ENCODE results near the gene SLX4IP.

GRCh38 chr20:10489853-10490252 lies 54.7 kb downstream of the SLX4IP start:
- no peak for TF ChIP-seq CTCF (IDR thresholded peaks at IDR 0.05; ENCODE audit: low read depth, low read length)
- TF ChIP-seq POLR2A (IDR thresholded peaks at IDR 0.05; ENCODE audit: extremely low read depth, insufficient read length), result no peak
- TF ChIP-seq MAX (IDR thresholded peaks at IDR 0.05; ENCODE audit: low read depth, low read length), result no peak
- TF ChIP-seq MYC (IDR thresholded peaks at IDR 0.05; ENCODE audit: low read depth, low read length), result no peak
